Stimulated activated CD4-positive, alpha-beta T cell treated with anti-CD3 and anti-CD28 coated beads, TNF-alpha, amount 100 ng/mL, for 48 hours (primary cell): ENCODE measurements around the gene SEMA3G.

Experiments used
- DNase-seq, 3 donors: peaks; one replicate each; pipeline ENCODE4 v3.0.0-alpha.2; 2020; ENCODE audit warnings: low read depth in 3 of 3

SEMA3G gene

DNA sequence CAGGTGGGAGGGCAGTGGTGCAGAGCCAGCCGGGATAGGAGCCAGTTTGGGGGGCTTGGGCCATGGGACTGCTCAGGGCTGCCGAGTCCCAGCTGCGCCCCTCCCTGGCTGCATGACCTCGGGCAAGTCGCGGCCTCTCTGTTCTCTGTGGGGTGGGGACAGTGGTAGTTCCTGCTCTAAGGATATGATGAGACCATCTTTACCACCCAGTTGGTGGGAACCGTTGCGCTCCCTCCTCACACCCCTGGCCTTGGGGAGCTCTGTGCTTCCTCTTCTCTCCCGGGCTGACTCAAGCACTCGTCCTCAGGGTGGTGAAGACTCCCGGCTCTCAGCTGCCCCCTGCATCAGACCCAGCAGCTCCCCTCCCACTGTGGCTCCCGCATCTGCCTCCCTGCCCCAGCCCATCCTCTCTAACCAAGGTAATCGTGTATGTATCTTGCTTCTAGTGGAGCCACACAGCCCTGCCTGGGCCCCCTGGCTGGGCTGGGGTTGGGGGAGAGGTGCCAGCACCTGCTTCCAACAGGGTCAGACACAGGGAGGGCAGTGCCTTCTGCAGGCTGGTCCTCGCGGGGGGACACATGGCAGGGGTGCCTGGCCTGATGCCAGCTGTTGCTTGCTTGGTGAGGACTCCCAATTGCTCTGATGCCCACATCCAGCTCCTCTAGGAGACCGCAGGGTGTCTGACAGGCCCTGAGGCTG lies 35.1 kb upstream of the SEMA3G start:
- DNase-seq: no peak

DNA sequence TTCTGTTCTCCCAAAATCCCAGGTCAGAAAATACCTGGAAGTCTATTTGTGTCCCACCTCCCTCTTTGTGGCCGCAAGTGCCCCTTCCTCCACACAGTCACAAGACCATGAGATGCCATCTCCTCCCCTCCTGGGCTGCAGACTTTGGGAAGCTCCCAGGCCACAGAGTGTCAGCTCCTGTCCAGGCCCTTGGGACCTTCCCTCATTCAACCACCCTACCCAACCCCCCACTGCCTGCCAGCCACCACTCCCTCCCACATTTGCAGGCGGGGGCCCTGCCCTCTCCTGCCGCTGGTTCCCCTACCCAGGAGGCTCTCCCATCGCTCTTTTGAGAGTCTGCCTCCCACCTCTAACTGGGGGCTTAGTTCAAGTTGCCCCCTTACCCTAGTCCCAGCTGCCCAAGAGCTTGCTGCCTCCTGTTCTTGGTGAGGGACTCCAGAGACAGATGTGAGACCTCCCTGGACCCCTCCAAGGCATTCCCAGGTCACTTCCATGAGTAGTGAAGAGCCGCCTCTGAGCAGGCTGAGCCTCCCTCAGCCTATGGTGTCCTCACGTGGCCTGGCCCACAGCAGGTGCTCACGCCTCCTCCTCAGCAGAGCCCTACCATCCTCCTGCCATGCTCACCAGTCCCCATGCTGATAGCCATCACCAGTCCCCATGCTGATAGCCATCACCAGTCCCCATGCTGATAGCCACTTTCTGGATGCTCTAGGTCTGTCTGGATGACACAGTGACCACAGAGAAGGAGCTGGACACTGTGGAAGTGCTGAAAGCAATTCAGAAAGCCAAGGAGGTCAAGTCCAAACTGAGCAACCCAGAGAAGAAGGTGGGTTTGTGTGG lies 34.4 kb upstream of the SEMA3G start:
- DNase-seq: no peak

GRCh38 chr3:52477796-52478095 lies 32.8 kb upstream of the SEMA3G start:
- DNase-seq: no peak

DNA sequence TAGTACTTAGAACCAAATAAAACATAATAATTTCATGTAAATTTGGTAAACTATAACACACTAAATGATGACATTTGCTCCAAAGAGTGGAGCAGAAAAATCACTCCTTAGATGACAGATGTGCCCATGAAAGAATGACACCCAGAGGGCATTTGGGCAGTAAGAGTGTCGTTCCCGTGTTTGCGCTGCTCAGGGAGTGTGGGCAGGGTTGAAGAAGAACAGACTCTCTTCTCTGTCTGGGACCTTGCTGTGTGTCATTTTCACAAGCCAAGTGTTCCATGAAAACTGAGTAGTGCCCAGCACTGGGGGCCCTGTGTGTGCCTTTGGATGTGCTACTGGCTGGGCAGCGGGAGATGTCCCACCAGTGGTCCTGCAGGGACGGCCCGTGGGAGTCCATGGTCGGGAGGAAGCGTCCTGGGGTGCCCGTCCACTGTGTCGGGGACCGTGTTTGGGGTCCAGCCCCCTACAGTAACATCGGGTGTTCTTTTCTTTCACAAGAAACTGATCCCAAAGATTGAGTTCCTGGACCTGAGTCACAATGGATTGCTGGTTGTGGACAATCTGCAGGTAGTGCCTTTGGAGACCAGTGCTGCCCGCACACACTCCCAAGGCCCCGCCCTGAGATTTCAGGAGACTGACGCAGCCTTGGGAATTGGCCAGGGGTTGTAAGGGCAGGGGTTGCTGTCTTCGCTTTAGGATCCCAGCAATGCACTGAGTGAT lies 32.3 kb upstream of the SEMA3G start:
- no peak for DNase-seq

- no peak for DNase-seq
Measured at GRCh38 chr3:52473026-52473425, 28.1 kb upstream of the SEMA3G start.

DNA sequence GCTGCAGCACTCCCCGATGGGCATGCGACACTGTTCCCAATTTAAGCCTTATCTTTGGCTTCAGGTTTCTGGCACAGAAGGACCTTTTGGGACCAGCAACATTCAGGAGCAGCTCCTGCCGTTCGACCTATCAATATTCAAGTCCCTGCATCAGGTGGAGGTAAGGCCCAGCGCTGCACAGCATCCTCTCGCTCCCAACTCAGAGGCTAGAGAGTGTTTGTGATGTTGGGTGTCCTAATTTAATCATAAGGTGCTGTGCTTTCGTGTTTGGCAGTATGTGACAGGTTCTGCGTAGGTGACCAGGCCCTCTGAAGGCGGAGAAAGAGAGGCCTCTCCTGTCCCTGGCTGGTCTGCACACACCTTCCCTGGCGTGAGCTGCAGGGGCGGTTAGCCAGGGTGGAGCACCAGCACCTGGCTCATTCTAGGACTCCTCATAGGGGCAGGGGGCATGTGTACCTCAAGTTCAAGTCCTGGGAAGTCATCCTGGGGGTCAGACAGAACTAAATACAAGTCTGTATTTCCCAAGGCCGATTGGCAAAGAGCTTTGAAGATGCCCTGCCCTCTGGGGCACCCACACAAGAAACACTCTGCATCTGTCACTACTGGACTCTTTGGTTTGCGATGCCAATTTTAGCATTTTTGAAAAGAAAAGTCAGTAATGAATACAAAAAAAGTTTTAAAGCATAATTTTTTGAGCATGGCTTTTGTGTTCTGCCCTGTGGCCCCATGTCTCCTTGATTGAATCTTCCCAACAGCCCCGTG lies 27.5 kb upstream of the SEMA3G start:
- DNase-seq: no peak

- no peak for DNase-seq
Measured at GRCh38 chr3:52471371-52472238, 26.7 kb upstream of the SEMA3G start.

- DNase-seq: no peak
Measured at GRCh38 chr3:52470920-52471319, 26.0 kb upstream of the SEMA3G start.

DNA sequence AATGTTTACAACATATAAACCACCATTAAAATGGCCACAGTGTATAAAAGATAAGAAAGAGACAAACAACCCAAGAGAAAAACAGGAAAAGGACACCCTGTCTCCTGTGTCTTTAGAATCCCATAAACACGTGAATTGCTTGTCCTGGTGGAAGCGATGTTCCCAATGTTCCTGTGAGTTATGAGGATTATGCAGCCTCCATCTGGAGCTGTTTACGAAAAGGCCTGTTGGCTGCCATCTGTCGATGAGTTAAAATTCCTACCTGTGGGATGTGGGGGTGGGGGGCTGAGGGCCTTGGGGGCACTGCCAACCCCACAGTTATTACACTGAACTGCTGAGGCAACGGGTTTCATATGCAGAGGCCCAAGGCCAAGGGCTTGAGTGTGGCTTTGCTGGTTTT lies 24.1 kb upstream of the SEMA3G start:
- DNase-seq: no peak

DNA sequence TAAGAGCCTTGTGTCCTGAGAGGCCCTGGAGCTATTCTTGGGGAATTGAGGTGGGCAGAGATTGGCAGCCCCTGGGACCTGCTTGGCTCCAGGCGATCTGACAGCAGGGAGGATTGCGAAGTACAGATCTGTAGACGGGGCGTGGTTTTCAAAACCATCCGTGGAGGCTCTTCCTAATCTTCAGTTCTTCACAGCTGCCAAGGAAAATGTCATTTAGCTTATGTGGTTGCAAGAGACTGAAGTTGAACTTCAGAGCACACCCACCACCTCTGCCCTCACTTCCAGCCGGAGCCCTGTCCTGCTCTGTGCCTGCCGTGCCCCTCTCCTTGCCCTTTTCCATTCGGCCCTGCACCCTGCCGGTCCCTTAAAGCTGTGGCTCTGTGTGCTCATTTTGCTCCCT lies 23.4 kb upstream of the SEMA3G start:
- no peak for DNase-seq

DNA sequence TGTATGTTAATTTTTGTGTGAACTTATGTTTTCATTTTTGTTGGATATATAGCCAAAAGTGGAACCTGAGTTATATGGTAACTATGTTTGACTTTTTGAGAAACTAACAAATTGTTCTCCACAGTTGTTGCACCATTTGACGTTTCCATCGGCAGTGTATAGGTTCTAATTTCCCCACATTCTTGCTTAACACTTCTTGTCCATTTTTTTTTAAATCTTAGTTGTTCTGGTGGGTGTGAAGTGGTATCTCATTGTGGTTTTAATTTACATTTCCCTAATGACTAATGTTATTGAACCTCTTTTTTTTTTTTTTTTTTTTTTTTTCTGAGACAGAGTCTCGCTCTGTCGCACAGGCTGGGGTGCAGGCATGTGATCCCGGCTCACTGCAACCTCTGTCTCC lies 18.5 kb upstream of the SEMA3G start:
- no peak for DNase-seq

DNA sequence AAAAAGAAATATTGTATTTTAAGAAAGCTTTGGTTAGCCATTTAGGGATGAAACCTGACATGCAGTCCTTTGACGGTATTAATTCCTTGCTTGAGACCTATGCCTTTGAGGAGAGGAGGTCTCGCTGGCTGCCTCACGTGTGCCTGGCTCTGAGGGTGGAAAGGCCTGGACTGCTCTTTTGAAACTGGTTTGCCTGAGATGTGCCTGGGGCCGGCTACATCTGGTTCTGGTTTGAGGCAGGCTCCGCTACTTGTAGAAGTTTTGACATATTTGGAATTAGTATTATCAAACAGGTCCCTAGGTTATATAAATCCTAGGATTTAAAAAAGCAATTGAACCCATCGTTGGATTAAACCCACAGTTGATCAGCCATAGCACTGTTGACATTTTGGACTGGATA lies 17.0 kb upstream of the SEMA3G start:
- no peak for DNase-seq

- DNase-seq: no peak
Measured at GRCh38 chr3:52458770-52459545, 14.1 kb upstream of the SEMA3G start.

DNA sequence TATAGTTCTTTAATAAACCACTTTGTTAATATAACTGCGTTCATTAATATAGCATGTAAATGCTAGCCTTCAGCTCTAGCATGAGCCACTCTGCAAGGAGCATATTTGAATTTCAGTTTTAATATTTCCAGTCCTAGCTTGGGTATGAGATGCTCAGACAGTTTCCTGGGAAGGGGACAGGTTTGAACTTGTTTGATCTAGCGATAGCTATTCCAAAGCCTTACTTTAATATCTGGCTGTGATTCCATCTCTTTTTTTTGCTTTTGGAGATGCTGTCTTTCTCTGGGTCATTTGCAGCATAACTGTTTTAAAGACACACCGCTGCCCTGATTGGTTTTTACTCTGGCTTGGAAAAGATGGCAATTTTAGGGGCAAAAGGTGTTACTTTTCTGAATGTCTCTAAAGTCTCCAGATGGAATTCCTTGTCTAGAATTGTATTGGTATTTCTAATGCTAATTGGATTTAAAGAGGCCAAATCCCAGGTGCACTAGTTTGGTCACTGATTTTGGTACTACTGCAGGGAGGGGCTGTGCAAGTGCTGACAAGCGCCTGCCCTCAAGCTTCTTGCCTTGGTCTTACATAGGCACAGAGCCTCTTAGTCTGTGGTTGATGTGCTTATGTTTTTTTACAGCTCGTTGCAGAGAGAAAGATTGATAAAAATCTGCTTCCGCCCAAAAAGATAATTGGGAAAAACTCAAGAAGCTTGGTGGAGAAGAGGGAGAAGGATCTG lies 13.3 kb upstream of the SEMA3G start:
- DNase-seq: no peak

DNA sequence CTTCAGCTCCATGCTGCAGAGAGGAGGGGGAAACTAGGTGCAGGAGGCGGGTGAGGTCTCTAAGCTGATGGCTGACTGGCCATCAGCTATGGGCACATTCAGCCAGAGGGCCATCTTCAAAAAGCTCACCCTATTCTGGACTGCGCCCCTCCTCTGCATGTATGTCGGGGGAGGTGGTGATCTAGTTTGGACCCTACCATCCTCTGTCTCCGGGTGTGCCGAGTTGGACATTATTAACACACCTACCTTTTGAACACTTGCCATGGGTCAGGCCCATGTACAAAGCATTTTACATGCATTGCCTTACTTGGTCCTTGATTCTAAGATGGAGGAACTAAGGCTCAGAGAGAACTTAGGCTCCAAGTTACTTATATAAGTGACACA lies 11.9 kb upstream of the SEMA3G start:
- DNase-seq: no peak

GRCh38 chr3:52456169-52456799 lies 11.4 kb upstream of the SEMA3G start:
- DNase-seq: no peak

- peak; percentile 89 to 98 (median 95) for DNase-seq
Measured at GRCh38 chr3:52455283-52456168, 10.6 kb upstream of the SEMA3G start, which contains the start of gene NISCH. TSS of gene NISCH (plus strand) at chr3:52455604. CDS start at chr3:52455642, 38 bp downstream.

DNA sequence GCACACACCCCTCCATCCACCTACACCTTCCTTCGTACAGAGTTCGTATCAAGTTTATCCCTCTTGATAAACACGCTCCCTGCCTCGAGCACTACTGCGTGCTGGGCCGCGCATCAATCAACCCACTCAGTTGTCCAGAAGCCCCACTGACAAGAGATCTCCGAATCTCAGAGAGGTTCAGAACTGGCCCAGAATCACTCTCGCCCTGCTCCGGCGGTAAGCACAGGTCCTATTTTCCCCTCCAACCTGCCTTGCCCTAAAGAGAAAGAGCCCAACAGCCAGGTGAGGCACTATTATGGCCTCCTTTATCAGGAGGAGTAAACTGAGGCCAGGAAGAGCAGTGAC lies 10.0 kb upstream of the SEMA3G start:
- no peak for DNase-seq
